ENCODE results near the gene PTPRE.

DNA sequence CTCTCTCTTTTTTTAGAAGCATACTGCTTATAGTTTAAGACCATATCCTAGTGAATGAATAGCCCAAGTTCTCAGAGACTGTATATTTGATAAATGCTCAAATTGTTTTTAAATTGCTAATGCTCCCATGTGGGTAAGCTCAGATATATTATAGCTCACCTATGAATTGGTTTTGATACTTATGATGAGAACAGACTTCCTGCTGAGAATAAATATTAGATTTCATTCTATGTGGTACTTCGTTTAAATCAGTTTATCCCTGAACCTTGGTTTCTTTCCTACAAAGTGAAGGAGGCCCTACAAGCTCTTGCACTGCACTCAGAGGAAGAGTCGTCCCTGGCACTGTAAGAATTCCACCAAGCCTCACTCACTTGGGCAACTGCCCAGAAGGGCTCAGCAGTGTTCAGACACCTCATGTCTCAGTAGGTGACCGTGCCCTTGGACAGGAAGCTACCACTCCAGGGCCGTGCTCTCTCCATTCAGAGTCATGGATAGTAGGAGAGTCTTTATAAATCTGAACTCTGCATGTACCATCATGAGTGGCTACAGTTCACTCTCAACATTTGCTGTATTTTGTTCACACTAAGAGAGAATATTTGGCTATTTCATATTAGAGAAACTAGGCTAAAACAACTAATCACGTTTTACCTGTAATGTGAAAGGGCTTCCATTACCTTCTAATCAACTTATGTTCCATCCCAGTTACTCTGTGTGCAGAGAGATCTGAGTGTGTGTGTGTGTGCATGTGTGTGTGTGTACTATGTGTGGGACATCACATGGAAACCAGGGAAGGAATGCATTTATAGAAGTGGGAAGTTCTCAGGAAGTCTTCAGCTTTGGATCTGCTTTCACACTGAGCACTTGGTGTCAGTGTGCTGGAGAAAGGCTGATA, 93.8 kb downstream of the PTPRE start:
- TF ChIP-seq GATA3 (IDR thresholded peaks at IDR 0.05; ENCODE audit: low read depth, low read length) (no peak), GATA2 (IDR thresholded peaks at IDR 0.05; ENCODE audit: low read depth, low read length) (no peak)

Measured in SH-SY5Y (cell line).